Measurements from ENCODE around the gene IL11. TPM values are rescaled to one million over a fixed set of nuclear protein-coding genes. Genes with fewer than 3 reads are reported as not detected.

The IL11 gene
- total RNA-seq, 2 donors from 2014 or later = 0.92 TPM; not detected in 1

- ATAC-seq (ENCODE audit: insufficient number of reproducible peaks, low FRiP score, low read depth) = peak; percentile 88
- H3K4me1 ChIP-seq (ENCODE audit: control insufficient read depth in 1 of 2, low read depth in 2 of 2) = peaks cover 31 to 52% of the 10 kb centered on the region in 2 donors
Observed at GRCh38 chr19:55384920-55385723, 14.9 kb upstream of the IL11 start.

GRCh38 chr19:55384131-55384919 lies 14.1 kb upstream of the IL11 start, which contains the start of gene TMEM238:
TSS of gene TMEM238 (minus strand) at chr19:55384292. CDS start at chr19:55384259, 33 bp downstream.
- no peaks in the 10 kb centered on the region for H3K27me3 ChIP-seq (replicated peaks; ENCODE audit: insufficient read depth)
- H3K9me3 ChIP-seq = no peaks in the 10 kb centered on the region
- DNase-seq (ENCODE audit: low spot score) = no peak
- H3K4me1 ChIP-seq (ENCODE audit: control insufficient read depth in 1 of 2, low read depth in 2 of 2) = peaks cover 31 to 47% of the 10 kb centered on the region in 2 donors
- peak within 1 kb of the TSS; percentile 99 for H3K4me3 ChIP-seq
- H3K27ac ChIP-seq = peak within 1 kb of the TSS; percentile 95 to 99
- ATAC-seq (ENCODE audit: insufficient number of reproducible peaks, low FRiP score, low read depth) = no peak
- TF ChIP-seq CTCF (IDR thresholded peaks at IDR 0.05) = no peak
- H3K36me3 ChIP-seq = peaks cover 9% of the 10 kb centered on the region

More at GRCh38 chr19:55384920-55385723, 14.9 kb upstream of the IL11 start:
- peak; percentile 95 for DNase-seq (ENCODE audit: low spot score)
- H3K27ac ChIP-seq = peak overlapping the region; percentile 95 to 99
- H3K27me3 ChIP-seq (replicated peaks; ENCODE audit: insufficient read depth) = no peaks in the 10 kb centered on the region
- H3K4me3 ChIP-seq = peak overlapping the region; percentile 99
- no peaks in the 10 kb centered on the region for H3K9me3 ChIP-seq
- peaks cover 9% of the 10 kb centered on the region for H3K36me3 ChIP-seq
- no peak for TF ChIP-seq CTCF (IDR thresholded peaks at IDR 0.05)

GRCh38 chr19:55383279-55384130 lies 13.2 kb upstream of the IL11 start:
- H3K4me3 ChIP-seq = peak overlapping the region; percentile 99
- peaks cover 31 to 39% of the 10 kb centered on the region in 2 donors for H3K4me1 ChIP-seq (ENCODE audit: control insufficient read depth in 1 of 2, low read depth in 2 of 2)
- ATAC-seq (ENCODE audit: insufficient number of reproducible peaks, low FRiP score, low read depth) (no peak), DNase-seq (ENCODE audit: low spot score) (no peak)
- H3K9me3 ChIP-seq = no peaks in the 10 kb centered on the region
- TF ChIP-seq CTCF (IDR thresholded peaks at IDR 0.05) = no peak
- no peaks in the 10 kb centered on the region for H3K27me3 ChIP-seq (replicated peaks; ENCODE audit: insufficient read depth)
- peaks cover 9% of the 10 kb centered on the region for H3K36me3 ChIP-seq
- H3K27ac ChIP-seq = peak overlapping the region; percentile 95 to 99

- H3K9me3 ChIP-seq = no peaks in the 10 kb centered on the region
- DNase-seq (ENCODE audit: low spot score) (no peak), ATAC-seq (ENCODE audit: insufficient number of reproducible peaks, low FRiP score, low read depth) (no peak)
- peaks cover 24 to 29% of the 10 kb centered on the region in 2 donors for H3K4me1 ChIP-seq (ENCODE audit: control insufficient read depth in 1 of 2, low read depth in 2 of 2)
- H3K4me3 ChIP-seq = no peak overlapping the region
- H3K36me3 ChIP-seq = peaks cover 2% of the 10 kb centered on the region
- no peaks in the 10 kb centered on the region for H3K27me3 ChIP-seq (replicated peaks; ENCODE audit: insufficient read depth)
- H3K27ac ChIP-seq = no peak overlapping the region
- TF ChIP-seq CTCF (IDR thresholded peaks at IDR 0.05) = no peak
Observed at GRCh38 chr19:55382522-55383054, 12.3 kb upstream of the IL11 start.

All from thoracic aorta (tissue), 2 donors.